Astrocyte (in vitro differentiated cells and primary cell): ENCODE results near the gene SLC12A4. TPM values are rescaled to one million over a fixed set of nuclear protein-coding genes. Genes with fewer than 3 reads are reported as not detected.
"Not testable (repeated sequence)": the region's sequence is repeated elsewhere in the genome, so short reads cannot be mapped to it uniquely, and the experiment has no call there.

Experiments
- DNase-seq: peaks from one replicate; pipeline ENCODE4 v3.0.0-alpha.2; 2010; ENCODE audit warnings: low read depth
- FAIRE-seq: peaks from 2 replicates; lab custom pipeline; 2011; peaks lifted over from hg19 to GRCh38; lab: Jason Lieb, UNC
- H2AFZ ChIP-seq: 2 replicates; pipeline ENCODE4 v1.6.0; 2012; ENCODE audit warnings: low read depth, low read length, inconsistent platforms
- H3K27ac ChIP-seq: 2 replicates; pipeline ENCODE4 v1.5.1; 2011; ENCODE audit warnings: low read depth, low read length, inconsistent platforms
- H3K27me3 ChIP-seq: 2 replicates; pipeline ENCODE4 v1.6.0; 2011; ENCODE audit warnings: low read length, inconsistent platforms; ENCODE audit not compliant: insufficient read depth
- H3K36me3 ChIP-seq: 2 replicates; pipeline ENCODE4 v1.5.1; 2011; ENCODE audit warnings: low read length, inconsistent platforms; ENCODE audit not compliant: insufficient read depth
- H3K4me1 ChIP-seq: 2 replicates; pipeline ENCODE4 v1.5.1; 2011; ENCODE audit warnings: low read length, inconsistent platforms; ENCODE audit not compliant: insufficient read depth
- H3K4me2 ChIP-seq: 2 replicates; pipeline ENCODE4 v1.6.0; 2012; ENCODE audit warnings: low read length, inconsistent platforms
- H3K4me3 ChIP-seq: 2 replicates; pipeline ENCODE4 v1.5.1; 2011; ENCODE audit warnings: low read depth, mild to moderate bottlenecking, low read length, inconsistent platforms; ENCODE audit not compliant: insufficient read depth
- H3K79me2 ChIP-seq: 2 replicates; pipeline ENCODE4 v1.6.0; 2012; ENCODE audit warnings: mild to moderate bottlenecking, low read length, inconsistent platforms; ENCODE audit not compliant: insufficient read depth
- H3K9ac ChIP-seq: 2 replicates; pipeline ENCODE4 v1.6.0; 2012; ENCODE audit warnings: mild to moderate bottlenecking, low read length, inconsistent platforms
- H3K9me3 ChIP-seq: 2 replicates; pipeline ENCODE4 v1.5.1; 2012; ENCODE audit warnings: low read depth, mild to moderate bottlenecking, low read length, inconsistent platforms; ENCODE audit not compliant: insufficient read depth
- H4K20me1 ChIP-seq: 2 replicates; pipeline ENCODE4 v1.6.0; 2012; ENCODE audit warnings: low read length, inconsistent platforms; ENCODE audit not compliant: insufficient read depth
- H3K27ac Mint-ChIP-seq: one replicate; pipeline ENCODE4 v1.8.0; 2021; ENCODE audit warnings: mild to moderate bottlenecking, mixed read lengths; ENCODE audit not compliant: unreplicated experiment
- H3K27me3 Mint-ChIP-seq: one replicate; pipeline ENCODE4 v1.8.0; 2021; ENCODE audit warnings: low read depth, mixed read lengths; ENCODE audit not compliant: unreplicated experiment
- H3K36me3 Mint-ChIP-seq: one replicate; pipeline ENCODE4 v1.8.0; 2021; ENCODE audit warnings: low read depth, mixed read lengths; ENCODE audit not compliant: unreplicated experiment
- H3K4me1 Mint-ChIP-seq: one replicate; pipeline ENCODE4 v1.8.0; 2021; ENCODE audit warnings: low read depth, mixed read lengths; ENCODE audit not compliant: unreplicated experiment
- H3K4me3 Mint-ChIP-seq: one replicate; pipeline ENCODE4 v1.8.0; 2021; ENCODE audit warnings: mild to moderate bottlenecking, moderate library complexity, mixed read lengths; ENCODE audit not compliant: unreplicated experiment
- H3K9me3 Mint-ChIP-seq: one replicate; pipeline ENCODE4 v1.8.0; 2021; ENCODE audit warnings: mild to moderate bottlenecking, mixed read lengths; ENCODE audit not compliant: unreplicated experiment
- EZH2 ChIP-seq: IDR thresholded peaks from 2 replicates; pipeline ENCODE4 v1.6.1; 2012; ENCODE audit warnings: mild to moderate bottlenecking, low read length, inconsistent platforms; ENCODE audit not compliant: insufficient read depth
- total RNA-seq: library from RNA; stranded (reverse); gene quantifications from 2 replicates; pipeline ENCODE4 v1.2.1, GENCODE V29; 2021
- TF ChIP-seq, protein P1 (sequence below): IDR thresholded peaks from 2 replicates; pipeline ENCODE4 v1.5.1; 2011; ENCODE audit warnings: low read depth, mild to moderate bottlenecking, inconsistent platforms, low read length, moderate library complexity; ENCODE audit not compliant: insufficient read depth

Gene SLC12A4
- total RNA-seq, 1 donor from 2014 or later = 118 TPM

DNA sequence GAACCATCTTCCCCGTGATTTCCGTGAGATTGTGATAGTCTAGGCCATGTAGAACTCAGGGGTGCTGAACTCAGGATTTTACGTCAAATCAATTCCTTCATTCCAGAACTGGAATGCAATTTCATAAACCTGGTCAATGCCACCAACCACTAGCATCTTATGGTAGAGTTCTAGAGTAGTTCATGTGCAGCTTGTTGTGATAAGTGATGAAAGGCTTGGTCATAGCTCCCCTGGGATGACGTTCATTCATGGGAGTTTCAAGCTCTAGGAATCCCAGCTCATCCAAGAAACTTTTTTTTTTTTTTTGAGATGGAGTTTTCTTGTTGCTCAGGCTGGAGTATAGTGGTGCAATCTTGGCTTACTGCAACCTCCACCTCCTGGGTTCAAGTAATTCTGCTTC lies 34.6 kb upstream of the SLC12A4 start:
- Histone ChIP-seq H3K27me3 (peaks cover 3% of the 10 kb centered on the region), H3K9ac (no peak overlapping the region), H3K9me3 (no peaks in the 10 kb centered on the region), H4K20me1 (no peaks in the 10 kb centered on the region), H3K4me1 (no peaks in the 10 kb centered on the region), H3K27ac (no peak overlapping the region), H3K4me2 (no peak overlapping the region), H3K4me3 (no peak overlapping the region), H2AFZ (no peak overlapping the region), H3K36me3 (no peaks in the 10 kb centered on the region), H3K79me2 (no peaks in the 10 kb centered on the region)
- DNase-seq (no peak), FAIRE-seq (no peak)
- no peak overlapping the region for H3K27ac Mint-ChIP-seq
- H3K36me3 Mint-ChIP-seq = no peaks in the 10 kb centered on the region
- peaks cover 8% of the 10 kb centered on the region for H3K27me3 Mint-ChIP-seq
- H3K4me1 Mint-ChIP-seq = peaks cover 2% of the 10 kb centered on the region
- no peaks in the 10 kb centered on the region for H3K9me3 Mint-ChIP-seq
- no peak overlapping the region for H3K4me3 Mint-ChIP-seq
- no peak for TF ChIP-seq EZH2
- TF ChIP-seq, protein P1, sequence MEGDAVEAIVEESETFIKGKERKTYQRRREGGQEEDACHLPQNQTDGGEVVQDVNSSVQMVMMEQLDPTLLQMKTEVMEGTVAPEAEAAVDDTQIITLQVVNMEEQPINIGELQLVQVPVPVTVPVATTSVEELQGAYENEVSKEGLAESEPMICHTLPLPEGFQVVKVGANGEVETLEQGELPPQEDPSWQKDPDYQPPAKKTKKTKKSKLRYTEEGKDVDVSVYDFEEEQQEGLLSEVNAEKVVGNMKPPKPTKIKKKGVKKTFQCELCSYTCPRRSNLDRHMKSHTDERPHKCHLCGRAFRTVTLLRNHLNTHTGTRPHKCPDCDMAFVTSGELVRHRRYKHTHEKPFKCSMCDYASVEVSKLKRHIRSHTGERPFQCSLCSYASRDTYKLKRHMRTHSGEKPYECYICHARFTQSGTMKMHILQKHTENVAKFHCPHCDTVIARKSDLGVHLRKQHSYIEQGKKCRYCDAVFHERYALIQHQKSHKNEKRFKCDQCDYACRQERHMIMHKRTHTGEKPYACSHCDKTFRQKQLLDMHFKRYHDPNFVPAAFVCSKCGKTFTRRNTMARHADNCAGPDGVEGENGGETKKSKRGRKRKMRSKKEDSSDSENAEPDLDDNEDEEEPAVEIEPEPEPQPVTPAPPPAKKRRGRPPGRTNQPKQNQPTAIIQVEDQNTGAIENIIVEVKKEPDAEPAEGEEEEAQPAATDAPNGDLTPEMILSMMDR = no peak

DNA sequence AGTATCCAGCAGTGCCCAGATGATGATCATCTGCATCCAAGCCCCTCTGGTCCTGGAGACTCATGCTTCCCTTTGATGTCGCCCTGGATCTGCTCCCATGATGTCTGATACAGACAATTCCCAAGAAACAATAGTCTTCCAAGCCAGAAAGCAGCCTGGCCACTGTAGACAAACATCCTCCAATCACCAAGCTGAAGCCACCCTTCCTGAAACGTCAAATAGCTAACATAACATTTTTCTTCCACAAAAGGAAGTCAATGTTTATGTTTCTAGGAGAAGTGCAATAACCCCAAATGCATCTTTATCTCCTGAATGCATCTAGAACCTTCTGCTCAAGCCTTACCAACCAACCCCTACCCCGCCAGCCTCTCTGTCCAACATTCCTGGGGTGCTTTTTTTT lies 32.0 kb upstream of the SLC12A4 start:
- FAIRE-seq = no peak
- Histone ChIP-seq H2AFZ (no peak overlapping the region), H3K4me2 (no peak overlapping the region), H3K27ac (no peak overlapping the region), H3K36me3 (no peaks in the 10 kb centered on the region), H3K4me1 (no peaks in the 10 kb centered on the region), H4K20me1 (no peaks in the 10 kb centered on the region), H3K4me3 (no peak overlapping the region), H3K27me3 (peaks cover 3% of the 10 kb centered on the region), H3K9me3 (no peaks in the 10 kb centered on the region), H3K79me2 (no peaks in the 10 kb centered on the region), H3K9ac (no peak overlapping the region)
- Mint-ChIP-seq H3K27ac (no peak overlapping the region), H3K9me3 (no peaks in the 10 kb centered on the region), H3K4me1 (peaks cover 2% of the 10 kb centered on the region), H3K36me3 (no peaks in the 10 kb centered on the region), H3K27me3 (peaks cover 6% of the 10 kb centered on the region), H3K4me3 (no peak overlapping the region)
- no peak for TF ChIP-seq EZH2
- TF ChIP-seq, protein P1 = no peak
- no peak for DNase-seq

GRCh38 chr16:67999985-68000384 lies 31.5 kb upstream of the SLC12A4 start:
- no peak for FAIRE-seq
- Histone ChIP-seq H3K9ac (no peak overlapping the region), H3K27me3 (peaks cover 3% of the 10 kb centered on the region), H4K20me1 (no peaks in the 10 kb centered on the region), H3K79me2 (no peaks in the 10 kb centered on the region), H2AFZ (no peak overlapping the region), H3K4me3 (no peak overlapping the region), H3K27ac (no peak overlapping the region), H3K4me2 (no peak overlapping the region), H3K4me1 (no peaks in the 10 kb centered on the region), H3K9me3 (no peaks in the 10 kb centered on the region), H3K36me3 (no peaks in the 10 kb centered on the region)
- TF ChIP-seq, protein P1 = no peak
- TF ChIP-seq EZH2 = no peak
- Mint-ChIP-seq H3K27me3 (peaks cover 5% of the 10 kb centered on the region), H3K4me1 (peaks cover 2% of the 10 kb centered on the region), H3K36me3 (no peaks in the 10 kb centered on the region), H3K9me3 (no peaks in the 10 kb centered on the region), H3K4me3 (no peak overlapping the region), H3K27ac (no peak overlapping the region)
- DNase-seq = no peak

DNA sequence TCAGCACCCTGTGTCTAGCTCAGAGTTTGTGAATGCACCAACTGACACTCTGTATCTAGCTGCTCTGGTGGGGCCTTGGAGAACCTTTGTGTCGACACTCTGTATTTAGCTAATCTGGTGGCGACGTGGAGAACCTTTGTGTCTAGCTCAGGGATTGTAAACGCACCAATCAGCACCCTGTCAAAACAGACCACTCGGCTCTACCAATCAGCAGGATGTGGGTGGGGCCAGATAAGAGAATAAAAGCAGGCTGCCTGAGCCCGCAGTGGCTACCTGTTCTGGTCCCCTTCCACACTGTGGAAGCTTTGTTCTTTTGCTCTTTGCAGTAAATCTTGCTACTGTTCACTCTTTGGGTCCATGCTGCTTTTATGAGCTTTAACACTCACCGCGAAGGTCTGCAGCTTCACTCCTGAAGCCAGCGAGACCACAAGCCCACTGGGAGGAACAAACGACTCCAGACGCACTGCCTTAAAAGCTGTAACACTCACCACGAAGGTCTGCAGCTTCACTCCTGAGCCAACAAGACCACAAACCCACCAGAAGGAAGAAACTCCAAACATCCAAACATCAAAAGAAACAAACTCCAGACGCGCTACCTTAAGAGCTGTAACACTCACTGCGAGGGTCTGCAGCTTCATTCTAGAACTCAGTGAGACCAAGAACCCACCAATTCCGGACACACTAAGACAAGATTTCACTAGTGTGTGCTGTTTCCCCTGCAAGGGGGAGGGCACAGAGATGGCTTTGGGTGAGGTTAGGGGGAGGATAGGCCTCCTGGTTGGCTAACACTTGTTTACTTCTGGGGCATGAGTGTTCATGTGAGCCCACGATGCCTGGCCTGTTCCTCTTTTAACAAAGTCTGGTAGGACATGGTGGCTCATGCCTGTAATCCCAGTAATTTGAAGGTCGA lies 30.6 kb upstream of the SLC12A4 start, which contains the start of gene DPEP2:
Gene DPEP2, minus strand, starts transcription at position 706 of the 910 bp plus-strand sequence. CDS start 6,272 bp downstream, outside the sequence.
- not testable (repeated sequence) for H3K9me3 ChIP-seq, H3K4me2 ChIP-seq, H3K27ac ChIP-seq, H3K4me3 Mint-ChIP-seq, H3K36me3 ChIP-seq, H3K79me2 ChIP-seq, FAIRE-seq, H3K9ac ChIP-seq, H3K27me3 ChIP-seq, H3K4me1 ChIP-seq, H3K4me1 Mint-ChIP-seq, H4K20me1 ChIP-seq, DNase-seq, H2AFZ ChIP-seq, H3K27ac Mint-ChIP-seq, H3K9me3 Mint-ChIP-seq, H3K4me3 ChIP-seq, H3K36me3 Mint-ChIP-seq, H3K27me3 Mint-ChIP-seq
